Skin of body (tissue), 2 donors: ENCODE data around the gene BPIFB6. TPM values are rescaled to one million over a fixed set of nuclear protein-coding genes. Genes with fewer than 3 reads are reported as not detected.

Experiments
- DNase-seq: peaks from one replicate; lab custom pipeline; 2025; lab: John Stamatoyannopoulos, UW
- total RNA-seq: library from RNA; depleted of rRNA; stranded (reverse); fragments of >200 nt; gene quantifications from one replicate; pipeline ENCODE4 v1.2.3, GENCODE V29; 2014

The BPIFB6 gene
- total RNA-seq, 1 donor from 2014 or later: not detected

DNA sequence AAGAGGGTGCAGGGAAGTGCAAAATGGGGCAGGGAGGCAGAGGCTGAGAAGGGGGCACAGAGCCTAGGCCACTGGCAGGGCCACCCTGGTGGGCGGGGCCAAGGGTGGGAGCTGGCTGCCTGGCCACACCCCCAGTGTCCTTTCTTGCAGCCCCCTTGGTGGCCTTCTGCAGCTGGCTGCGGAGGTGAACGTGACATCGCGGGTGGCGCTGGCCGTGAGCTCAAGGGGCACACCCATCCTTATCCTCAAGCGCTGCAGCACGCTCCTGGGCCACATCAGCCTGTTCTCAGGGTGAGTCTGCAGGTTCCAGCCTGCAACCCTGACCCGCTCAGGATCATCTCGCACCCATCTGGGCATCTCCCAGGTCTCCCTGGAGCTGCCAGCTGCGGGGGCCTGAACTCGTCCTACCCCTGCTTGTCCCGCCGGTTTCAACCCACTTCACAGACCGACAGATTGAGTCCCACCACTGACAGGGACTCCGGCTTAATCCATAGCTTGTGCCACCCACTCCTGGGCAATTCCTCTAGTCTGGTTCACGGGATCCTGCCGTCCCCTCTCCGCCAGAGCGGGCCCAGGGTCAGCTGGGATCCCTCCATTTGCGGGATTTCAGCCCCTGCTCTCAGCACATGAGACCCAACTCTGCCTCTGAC lies 28.4 kb downstream of the BPIFB6 start:
- DNase-seq: no peak

DNA sequence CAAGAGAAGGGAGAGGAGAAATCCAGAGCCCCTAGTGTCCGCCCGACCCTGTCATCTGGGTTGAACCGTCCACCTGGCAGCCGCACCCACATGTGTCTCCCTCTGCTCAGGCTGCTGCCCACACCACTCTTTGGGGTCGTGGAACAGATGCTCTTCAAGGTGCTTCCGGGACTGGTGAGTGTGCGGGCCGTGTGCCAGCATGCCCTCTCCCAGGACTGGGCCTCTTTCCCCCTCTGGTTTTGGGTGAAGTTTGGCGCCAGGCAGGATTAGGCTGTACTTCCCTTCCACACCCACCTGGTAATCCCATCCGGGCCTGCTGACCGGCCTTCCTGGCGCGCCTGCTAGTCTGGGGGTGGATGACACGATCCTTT lies 30.2 kb downstream of the BPIFB6 start:
- DNase-seq: no peak

DNA sequence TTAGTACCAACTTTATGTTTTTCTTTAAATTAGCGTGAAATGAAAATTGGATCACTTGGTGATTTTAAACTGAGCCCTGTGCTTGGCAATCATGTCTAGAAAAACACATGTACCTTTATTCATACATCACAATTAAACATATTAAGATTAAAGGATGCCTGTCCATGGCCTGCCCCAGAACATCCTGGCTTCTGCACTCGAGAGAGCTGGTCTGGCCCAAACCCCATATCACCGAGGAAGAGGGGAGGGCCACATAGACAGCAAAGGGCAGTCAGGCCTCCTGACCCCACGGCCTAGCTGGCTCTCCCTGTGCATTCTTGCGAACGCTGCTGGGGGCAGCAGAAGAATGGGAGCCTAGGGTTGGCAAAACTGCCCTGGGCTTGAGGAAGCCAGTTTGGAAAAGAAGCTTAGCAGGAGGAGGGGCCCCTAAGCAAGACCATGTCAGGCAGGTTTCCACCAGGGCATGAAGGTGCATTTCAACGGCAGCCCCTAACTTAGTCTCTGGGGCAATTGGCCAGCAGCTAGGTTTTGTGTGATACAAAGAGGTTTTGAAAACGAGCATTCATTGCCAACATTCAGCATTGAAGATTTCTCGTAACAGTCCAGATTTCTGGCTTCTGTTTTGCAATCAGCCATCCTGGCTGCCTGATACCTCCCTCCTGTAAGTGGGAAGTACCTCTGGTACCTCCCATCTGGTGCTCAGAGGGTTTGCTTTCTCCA lies 30.8 kb downstream of the BPIFB6 start:
- no peak for DNase-seq

DNA sequence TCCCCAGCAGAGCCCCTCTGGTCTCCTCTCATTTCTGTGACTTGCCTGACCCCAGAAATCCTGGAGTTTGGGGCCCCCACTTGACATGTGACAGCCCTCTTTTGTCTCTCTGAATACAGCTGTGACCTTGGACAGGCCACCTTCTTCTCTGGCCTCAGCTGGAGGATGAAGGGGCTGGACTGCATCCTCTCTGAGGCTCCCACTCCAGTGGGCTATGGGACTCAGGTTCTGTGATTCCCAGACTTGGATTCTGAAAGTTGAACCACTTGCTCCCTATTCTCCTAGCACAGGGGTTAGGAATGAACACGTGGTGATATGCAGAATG lies 31.3 kb downstream of the BPIFB6 start:
- no peak for DNase-seq

DNA sequence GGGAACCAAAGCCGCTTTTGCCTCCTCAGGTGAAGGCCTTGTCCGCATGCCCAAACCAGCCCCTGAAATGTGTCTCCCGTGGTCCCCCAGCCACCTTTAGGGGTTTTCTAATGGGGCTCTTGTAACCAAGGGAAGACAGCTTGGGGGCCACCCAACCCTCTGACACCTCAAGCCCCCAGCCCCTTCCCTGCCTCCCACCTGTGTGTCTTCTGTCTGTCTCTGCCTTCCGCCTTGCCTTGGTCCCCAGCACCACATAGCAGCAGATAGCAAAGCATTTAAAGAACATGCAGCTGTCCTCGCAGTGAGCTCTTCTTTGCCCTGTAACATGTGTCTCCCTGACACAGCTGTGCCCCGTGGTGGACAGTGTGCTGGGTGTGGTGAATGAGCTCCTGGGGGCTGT lies 31.8 kb downstream of the BPIFB6 start:
- no peak for DNase-seq

DNA sequence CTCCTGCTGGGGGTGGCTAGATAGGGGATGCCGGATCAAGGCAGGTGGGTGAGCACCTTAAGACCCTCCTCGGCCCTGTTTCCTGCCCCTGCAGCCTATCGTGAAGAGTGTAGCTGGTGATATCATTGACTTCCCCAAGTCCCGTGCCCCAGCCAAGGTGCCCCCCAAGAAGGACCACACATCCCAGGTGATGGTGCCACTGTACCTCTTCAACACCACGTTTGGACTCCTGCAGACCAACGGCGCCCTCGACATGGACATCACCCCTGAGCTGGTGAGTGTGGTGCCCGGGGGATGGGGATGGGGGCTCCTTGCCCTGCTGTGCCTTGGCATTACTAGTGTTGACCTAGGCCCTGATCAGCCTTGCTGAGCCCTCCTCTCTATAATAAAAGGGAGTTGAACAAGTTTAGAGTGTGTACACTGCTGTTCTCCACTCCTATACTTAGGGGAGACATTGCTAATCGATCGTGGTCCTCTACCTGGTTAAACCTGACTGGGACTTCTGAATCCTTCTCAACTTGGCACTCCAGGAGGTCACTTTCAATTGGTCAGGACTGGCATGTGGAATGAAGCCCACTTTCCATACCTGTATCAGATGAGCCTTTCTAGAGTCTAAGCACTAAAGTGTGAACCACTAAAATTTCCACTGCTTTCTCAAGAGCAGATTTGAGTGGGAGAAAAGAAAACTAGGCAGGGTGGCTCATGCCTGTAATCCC lies 33.3 kb downstream of the BPIFB6 start:
- DNase-seq: no peak

DNA sequence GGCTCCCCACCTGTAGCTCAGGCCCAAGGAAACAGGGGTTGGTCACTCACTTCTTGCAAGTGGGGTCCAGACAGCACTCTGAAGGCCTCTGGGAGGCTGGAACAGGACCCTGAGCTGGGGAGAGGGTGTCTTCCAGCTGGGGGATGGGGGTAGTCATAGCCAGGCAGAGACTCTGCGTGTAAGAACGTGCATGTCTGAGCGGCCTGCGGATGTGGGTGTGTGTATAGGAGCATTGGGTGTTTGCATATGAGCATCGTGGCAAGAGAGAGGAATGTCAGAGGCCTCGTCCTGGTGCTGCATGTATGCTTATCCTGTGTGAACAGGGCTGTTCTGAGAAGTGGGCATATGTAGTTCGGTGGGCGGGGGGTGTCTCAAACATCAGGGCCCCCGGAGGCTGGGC lies 34.3 kb downstream of the BPIFB6 start:
- DNase-seq: no peak

DNA sequence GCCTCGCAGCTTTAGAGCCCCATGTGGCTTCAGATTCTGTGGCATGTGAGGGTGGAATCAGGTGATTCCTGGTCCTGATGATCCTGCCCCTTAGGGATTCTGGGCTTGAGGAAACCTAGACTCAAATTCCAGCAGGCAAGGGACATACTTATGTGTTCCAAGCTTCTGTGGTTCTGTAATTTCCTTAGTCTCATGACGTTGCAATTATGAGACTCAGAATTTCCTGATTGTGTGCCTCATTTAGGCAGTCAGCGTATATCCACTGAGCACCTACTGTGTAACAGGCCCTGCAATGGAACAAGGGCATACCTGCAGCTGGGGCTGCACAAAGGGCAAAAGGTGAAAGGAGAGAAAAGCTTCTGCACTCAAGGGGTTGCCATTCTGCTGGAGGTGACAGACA lies 36.4 kb downstream of the BPIFB6 start:
- no peak for DNase-seq

DNA sequence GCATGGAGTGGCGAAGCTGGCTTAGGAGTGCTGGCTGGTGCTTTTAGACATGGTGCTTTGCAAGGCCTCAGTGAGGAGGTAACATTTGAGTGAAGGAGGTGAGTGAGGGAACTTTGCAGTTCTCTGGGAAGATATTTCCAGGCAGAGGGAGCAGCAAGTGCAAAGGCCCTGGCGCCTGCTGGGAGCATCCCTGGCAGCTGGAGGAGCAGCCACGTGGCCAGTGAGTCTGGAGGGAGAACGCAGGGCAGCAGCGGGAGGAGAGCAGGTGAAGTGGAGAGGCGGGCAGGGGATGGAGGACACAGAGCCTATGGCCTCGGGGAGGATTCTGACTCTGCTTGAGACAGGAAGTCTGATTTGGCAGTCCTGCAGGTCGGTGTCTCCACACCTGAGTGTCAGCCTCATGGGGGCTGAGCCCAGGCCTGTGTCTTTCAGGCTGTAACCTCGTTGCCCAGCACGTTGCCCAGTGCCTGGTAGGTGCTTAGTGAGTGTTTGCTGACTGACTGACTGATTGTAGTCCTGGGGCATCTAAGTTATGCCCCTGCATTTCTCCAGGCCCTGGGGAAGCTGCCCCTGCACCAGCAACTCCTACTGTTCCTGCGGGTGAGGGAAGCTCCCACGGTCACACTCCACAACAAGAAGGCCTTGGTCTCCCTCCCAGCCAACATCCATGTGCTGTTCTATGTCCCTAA lies 36.9 kb downstream of the BPIFB6 start:
- DNase-seq: no peak

DNA sequence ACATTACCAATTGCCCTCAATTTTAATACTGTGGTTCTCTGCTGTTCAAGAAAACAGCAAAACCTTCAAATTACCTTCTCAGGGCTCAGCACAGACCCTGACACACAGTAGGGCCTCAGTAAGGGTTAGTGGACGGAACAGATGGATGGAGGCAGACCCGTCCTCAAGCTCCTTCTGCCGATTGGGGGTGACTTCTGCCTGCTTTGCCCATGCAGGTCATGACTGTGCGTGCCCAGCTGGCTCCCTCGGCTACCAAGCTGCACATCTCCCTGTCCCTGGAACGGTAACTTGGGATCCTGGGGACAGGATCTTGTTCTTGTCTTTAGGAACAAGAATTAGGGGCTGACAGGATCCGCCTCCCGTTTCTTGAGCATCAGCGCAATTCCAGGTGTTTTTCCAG lies 38.2 kb downstream of the BPIFB6 start:
- DNase-seq: no peak

DNA sequence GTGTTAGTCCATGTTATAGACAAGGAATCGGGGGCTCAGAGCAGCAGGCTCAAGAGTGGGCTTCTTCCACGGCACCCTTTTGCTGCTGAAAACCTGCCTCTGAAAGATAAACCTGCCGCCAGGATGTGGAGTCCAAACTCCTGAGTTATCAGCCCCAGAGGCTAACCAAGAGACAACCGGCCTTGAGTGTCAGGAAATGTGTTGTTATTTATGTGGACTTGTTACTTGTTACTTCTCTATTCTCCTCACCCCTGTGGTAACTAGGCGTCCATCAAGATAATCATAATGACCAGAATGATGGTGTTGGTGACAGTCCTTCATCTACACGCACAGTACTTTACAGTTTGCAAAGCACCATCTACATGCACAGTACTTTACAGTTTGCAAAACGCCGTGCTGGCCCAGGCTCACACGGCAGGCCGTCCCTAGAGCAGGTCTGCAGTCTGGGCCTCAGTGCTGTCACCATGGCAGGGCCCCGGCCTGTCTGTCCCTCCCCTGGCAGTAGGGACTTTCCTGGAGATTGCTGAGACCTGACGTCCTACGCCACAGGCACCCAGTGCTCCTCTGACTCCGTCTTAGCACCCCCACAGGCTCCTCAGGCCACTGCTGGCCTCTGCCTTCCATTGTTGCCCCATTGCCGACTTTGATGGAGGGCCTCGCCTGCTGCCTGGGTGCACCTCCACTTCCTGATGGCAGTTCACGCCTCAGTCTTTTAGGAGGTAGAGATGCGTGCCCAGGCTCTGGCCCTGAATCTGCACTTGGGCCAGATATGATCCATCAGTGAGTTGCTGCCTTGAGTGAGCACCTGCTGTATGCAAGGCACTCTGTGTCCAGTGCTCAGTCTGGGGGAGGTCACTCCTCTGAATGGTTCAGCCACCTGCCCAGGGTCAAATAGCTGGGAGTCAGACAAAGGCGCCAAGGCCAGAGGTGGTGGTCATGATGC lies 38.9 kb downstream of the BPIFB6 start:
- no peak for DNase-seq

DNA sequence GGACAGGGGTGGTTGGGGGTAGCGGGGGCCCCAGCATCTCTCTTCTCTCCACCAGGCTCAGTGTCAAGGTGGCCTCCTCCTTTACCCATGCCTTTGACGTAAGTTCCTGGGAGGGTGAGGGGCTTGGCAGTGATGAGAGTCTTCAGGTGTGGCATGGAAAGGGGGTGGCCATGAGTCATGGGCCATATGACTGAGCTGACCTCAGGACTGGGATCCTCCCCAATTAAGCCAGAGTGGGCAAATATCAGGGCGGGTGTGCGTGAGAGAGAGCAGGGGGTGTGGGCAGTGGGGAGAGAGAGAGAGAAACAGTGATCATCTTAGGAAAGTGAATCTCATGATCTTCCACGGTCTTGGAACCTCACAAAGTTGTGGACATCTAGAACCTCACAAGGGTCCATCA lies 39.8 kb downstream of the BPIFB6 start:
- DNase-seq: no peak

DNA sequence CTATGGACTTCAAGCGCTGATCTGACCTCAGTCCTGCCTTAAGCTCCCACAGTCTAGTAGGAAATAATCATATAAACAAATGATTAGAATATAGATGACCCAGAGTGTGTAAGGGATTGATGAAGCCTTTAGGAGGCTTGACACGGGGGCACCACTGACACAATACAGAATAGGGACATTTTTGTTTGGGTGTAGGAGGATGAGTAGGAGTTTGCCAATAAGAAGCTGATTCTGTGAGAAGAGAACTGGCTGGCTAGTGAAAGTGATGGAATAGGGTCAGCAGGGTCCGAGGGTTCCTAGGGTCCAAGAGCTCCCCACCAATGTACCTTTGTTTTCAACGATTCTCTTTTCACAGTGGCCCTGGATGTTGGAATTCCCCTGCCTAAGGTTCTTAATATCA lies 40.9 kb downstream of the BPIFB6 start:
- DNase-seq: no peak

DNA sequence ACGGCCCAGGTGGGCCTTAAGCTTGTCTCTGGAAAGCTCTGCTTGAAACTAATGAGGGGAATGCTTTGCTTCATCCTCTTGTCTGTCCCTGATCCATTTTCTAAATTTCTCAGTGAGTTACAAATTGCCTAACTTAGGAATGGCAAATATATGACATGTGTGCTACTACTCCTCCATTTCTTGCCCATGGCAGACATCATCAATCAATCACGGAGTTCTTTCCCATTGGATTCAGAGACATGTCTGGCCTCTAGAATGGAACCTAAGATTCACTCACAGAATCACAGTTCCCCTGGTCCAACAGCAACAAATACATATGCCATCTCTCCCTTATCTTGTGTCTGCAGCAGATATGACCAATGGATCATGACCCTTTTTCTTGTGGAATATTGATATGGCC lies 41.4 kb downstream of the BPIFB6 start:
- DNase-seq: no peak

DNA sequence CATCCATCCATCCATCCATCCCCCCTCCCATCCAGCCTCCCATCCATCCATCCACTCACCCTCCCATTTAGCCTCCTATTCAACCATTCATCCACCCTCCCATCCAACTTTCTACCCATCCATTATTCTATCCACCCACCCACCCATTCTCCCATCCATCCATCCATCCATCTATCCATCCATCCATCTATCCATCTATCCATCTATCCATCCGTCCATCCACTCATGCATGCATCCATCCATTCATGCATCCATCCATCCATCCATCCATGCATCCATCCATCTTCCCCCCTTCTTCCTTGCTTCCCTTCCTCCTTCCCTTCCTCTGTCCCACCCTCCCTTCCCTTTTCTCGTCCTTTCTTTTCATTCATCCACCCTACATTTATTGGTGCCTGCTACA lies 43.2 kb downstream of the BPIFB6 start:
- DNase-seq: no peak

DNA sequence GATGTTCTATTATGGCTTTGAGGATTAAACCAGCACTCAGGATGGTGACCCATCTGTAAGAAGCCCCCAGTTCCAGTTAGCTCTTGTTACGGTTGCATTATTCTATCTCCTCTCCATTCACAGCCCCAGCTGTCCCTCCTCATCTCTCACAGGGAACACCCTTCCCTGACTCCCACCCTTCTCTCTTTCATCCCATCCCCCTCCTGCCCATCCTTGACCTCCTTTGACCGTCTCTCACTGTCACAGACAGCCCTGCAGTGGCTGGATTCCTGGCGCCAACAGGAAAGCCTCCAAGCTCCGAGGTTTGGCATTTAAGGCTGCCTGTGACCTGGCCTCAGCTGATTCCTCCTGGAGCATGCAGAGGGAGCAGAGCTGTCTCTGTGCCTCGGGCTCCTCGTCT lies 43.8 kb downstream of the BPIFB6 start:
- DNase-seq: no peak

DNA sequence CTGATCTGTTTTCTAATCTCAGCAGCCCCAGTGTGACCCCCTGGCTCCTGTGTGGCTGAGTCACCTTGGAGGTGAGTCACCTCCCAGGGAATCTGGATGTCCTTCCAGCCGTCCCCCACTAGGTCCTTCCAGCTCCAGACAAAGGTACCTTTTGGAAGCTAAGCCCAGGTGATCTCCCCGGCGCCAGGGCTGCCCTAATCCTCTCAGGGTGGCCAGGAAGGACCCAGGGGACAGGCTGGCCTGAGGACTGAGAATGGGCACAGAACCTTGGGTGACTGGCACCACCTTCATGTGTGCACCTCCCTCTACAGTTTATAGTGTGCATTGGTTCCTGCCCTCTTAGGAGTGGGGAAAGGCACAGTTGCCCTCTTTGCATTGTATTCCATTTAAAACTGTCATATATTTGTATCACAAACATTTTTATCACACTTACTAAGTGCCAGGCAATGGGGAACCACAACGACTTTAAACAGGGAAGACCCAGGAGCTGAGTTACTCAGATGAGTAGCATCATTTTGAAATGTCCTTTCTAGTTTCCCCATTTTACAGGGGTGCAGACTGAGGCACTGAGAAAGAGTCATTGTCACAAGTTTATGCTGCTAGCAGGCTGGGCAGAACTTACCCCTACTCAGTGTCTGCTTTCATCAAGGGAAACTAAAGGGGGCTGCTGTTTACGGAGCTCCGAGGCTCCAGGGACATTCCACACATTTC lies 45.4 kb downstream of the BPIFB6 start:
- DNase-seq: no peak

DNA sequence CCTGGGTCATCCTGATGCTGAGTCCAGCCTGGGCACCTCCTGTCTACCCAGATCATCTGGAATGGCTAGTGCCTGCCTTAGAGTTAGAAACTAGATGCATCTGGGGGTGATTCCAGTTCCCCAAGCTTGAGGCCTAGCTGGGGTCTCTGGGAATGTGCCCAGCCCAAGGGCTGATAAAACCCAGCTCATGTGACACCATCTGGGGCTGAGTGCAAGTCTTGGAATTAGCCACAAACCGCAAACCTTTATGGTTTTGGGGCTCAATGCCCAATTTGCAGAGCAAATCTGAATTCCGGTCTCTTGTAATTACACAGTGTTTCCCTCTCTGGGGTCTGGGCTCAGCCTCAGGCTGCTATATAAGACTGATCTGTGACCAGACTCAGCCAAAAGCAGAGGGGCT lies 47.8 kb downstream of the BPIFB6 start, which contains the start of gene BPIFB4:
Gene BPIFB4 (plus strand): TSS at position 385 of the 400 bp plus-strand sequence. CDS start 1,884 bp downstream, outside the sequence.
- no peak for DNase-seq

DNA sequence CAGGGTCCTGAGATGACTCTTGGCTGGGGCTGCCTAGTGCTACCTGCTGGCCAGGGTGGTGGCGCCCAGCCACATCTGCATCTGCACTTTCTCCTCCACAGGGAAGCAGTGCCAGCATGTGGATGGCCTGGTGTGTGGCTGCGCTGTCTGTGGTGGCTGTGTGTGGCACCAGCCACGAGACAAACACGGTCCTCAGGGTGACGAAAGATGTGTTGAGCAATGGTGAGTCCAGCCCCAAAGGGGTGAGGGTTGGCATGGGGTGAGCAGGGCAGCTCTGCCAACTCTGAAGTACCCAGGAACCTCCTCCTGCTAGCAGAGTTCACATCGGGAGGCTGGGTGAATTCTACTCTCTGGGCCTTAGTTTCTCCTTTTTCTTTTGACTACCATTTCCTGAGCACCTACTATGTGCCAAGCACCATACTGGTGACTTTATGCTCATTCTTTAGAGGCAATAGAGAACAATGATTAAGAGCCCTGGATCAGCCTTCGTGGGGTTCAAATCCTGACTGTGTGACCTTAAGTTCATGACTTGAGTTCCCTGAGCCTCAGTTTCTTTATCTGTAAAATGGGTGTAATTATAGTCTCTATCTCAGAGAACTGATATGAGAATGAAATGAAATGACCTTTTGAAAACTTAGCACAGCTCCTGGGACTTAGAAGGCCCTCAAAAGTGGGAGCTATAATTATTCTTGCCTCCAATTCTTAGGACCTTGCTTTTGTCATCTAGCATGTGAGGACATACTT lies 50.1 kb downstream of the BPIFB6 start:
- no peak for DNase-seq

DNA sequence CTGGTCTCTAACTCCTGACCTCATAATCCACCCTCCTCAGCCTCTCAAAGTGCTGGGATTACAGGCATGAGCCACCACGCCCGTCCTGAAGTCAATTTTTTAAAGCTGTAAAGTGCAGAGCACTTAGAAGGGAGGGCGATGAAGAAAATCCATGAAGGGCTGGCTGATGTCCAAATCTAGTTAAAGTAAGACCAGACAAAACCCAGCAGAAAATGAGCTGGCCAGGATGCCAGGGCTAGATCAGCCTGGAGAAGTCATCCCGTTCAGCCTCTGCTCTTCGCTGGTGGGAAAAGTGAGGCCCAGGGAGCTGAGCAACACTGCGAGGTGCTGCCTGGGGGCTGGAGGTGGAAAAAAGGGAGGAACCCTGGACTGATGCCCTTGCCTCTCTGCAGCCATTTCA lies 51.1 kb downstream of the BPIFB6 start:
- no peak for DNase-seq
